ENCODE measurements around the gene HTR4.
"Not testable (repeated sequence)": the region's sequence is repeated elsewhere in the genome, so short reads cannot be mapped to it uniquely, and the experiment has no call there.

HTR4 gene

GRCh38 chr5:148599187-148599586, 55.1 kb downstream of the HTR4 start:
- DNase-seq = no peak

GRCh38 chr5:148595697-148596096, 58.6 kb downstream of the HTR4 start:
- DNase-seq = no peak

GRCh38 chr5:148586796-148587195, 67.5 kb downstream of the HTR4 start:
- no peak for DNase-seq

GRCh38 chr5:148585988-148586387, 68.3 kb downstream of the HTR4 start:
- DNase-seq = no peak

- no peak for DNase-seq
These were observed 70.2 kb downstream of the HTR4 start for GRCh38 chr5:148584103-148584502.

- no peak for DNase-seq
These were observed 70.8 kb downstream of the HTR4 start for GRCh38 chr5:148583421-148583965.

- DNase-seq = no peak
These were observed 80.2 kb downstream of the HTR4 start for GRCh38 chr5:148574167-148574566.

- no peak for DNase-seq
These were observed 81.0 kb downstream of the HTR4 start for GRCh38 chr5:148573374-148573773.

- no peak for DNase-seq
These were observed 84.4 kb downstream of the HTR4 start for GRCh38 chr5:148569948-148570347.

GRCh38 chr5:148565148-148565547, 89.2 kb downstream of the HTR4 start:
- DNase-seq = no peak

- DNase-seq = no peak
These were observed 91.3 kb downstream of the HTR4 start for GRCh38 chr5:148563021-148563420.

GRCh38 chr5:148561801-148562311, 92.5 kb downstream of the HTR4 start:
- no peak for DNase-seq

- no peak for DNase-seq
These were observed 94.9 kb downstream of the HTR4 start for GRCh38 chr5:148559461-148559860.

GRCh38 chr5:148558892-148559291, 95.4 kb downstream of the HTR4 start:
- no peak for DNase-seq

GRCh38 chr5:148556835-148557234, 97.5 kb downstream of the HTR4 start:
- DNase-seq = no peak

- DNase-seq = no peak
These were observed 99.7 kb downstream of the HTR4 start for GRCh38 chr5:148554621-148555020.

GRCh38 chr5:148543727-148544126, 110.6 kb downstream of the HTR4 start:
- DNase-seq = no peak

GRCh38 chr5:148542812-148543211, 111.5 kb downstream of the HTR4 start:
- DNase-seq = no peak

- no peak for DNase-seq
These were observed 113.1 kb downstream of the HTR4 start for GRCh38 chr5:148541054-148541835.

GRCh38 chr5:148540647-148541046, 113.7 kb downstream of the HTR4 start:
- no peak for DNase-seq

GRCh38 chr5:148539851-148540250, 114.5 kb downstream of the HTR4 start:
- no peak for DNase-seq

- no peak for DNase-seq
These were observed 119.1 kb downstream of the HTR4 start for GRCh38 chr5:148535190-148535589.

GRCh38 chr5:148532969-148533670, 121.2 kb downstream of the HTR4 start:
- no peak for DNase-seq

- DNase-seq = not testable (repeated sequence)
These were observed 124.9 kb downstream of the HTR4 start for GRCh38 chr5:148529450-148529849.
